Right atrium auricular region (tissue), 2 donors: ENCODE measurements around the gene BPHL. TPM values are rescaled to one million over a fixed set of nuclear protein-coding genes. Genes with fewer than 3 reads are reported as not detected.

Source experiments
- DNase-seq: peaks from one replicate; pipeline ENCODE4 v3.0.0-alpha.2; 2019; ENCODE audit warnings: low spot score
- H3K27ac ChIP-seq, 2 donors: fragments of 200-600 bp; sonication (generic); 1 replicate in 1 of 2; 2 replicates in 1 of 2; pipeline ENCODE4 v1.5.1; 2016 to 2019
- H3K27me3 ChIP-seq, 2 donors: fragments of 200-600 bp; sonication (generic); one replicate each; pipeline versions ENCODE4 v1.5.1 to v1.6.0; 2017 to 2019
- H3K36me3 ChIP-seq: fragments of 200-600 bp; sonication (generic); one replicate; pipeline ENCODE4 v1.5.1; 2016
- H3K4me1 ChIP-seq, 2 donors: fragments of 200-600 bp; sonication (generic); one replicate each; pipeline versions ENCODE4 v1.5.1 to v1.6.0; 2017 to 2019
- H3K4me3 ChIP-seq, 2 donors: fragments of 200-600 bp; sonication (generic); 1 replicate in 1 of 2; 2 replicates in 1 of 2; pipeline ENCODE4 v1.5.1; 2017 to 2019; ENCODE audit warnings: mild to moderate bottlenecking in 1 of 2, moderate library complexity in 1 of 2
- H3K9me3 ChIP-seq, 2 donors: fragments of 200-600 bp; sonication (generic); one replicate each; pipeline ENCODE4 v1.5.1; 2019
- CTCF ChIP-seq, 2 donors: fragments of 200-600 bp; sonication (generic); IDR thresholded peaks; one replicate each; pipeline ENCODE4 v1.5.1; 2019; ENCODE audit warnings: antibody characterized with exemption in 2 of 2
- total RNA-seq, 2 donors: library from RNA; depleted of rRNA; stranded (reverse); fragments of >200 nt; gene quantifications; one replicate each; pipeline ENCODE4 v1.1.0, GENCODE V29; 2016

BPHL gene
- total RNA-seq, 2 donors from 2014 or later: 5.4 to 10.6 TPM

- Histone ChIP-seq H3K36me3 (no peaks in the 10 kb centered on the region), H3K4me3 (no peak overlapping the region), H3K27me3 (no peaks in the 10 kb centered on the region), H3K27ac (peak overlapping the region in 1 of 2 donors; percentile 57), H3K4me1 (peaks cover 0 to 6% of the 10 kb centered on the region in 2 donors), H3K9me3 (no peaks in the 10 kb centered on the region)
- DNase-seq: peak; percentile 66
- no peak for TF ChIP-seq CTCF (IDR thresholded peaks at IDR 0.05)
These were observed 20.8 kb downstream of the BPHL start for GRCh38 chr6:3139090-3139903.

GRCh38 chr6:3140201-3140600, 21.7 kb downstream of the BPHL start:
- H3K27ac ChIP-seq: no peak overlapping the region
- H3K27me3 ChIP-seq: no peaks in the 10 kb centered on the region
- no peak for TF ChIP-seq CTCF (IDR thresholded peaks at IDR 0.05)
- no peak overlapping the region for H3K4me3 ChIP-seq
- no peak for DNase-seq
- H3K9me3 ChIP-seq: no peaks in the 10 kb centered on the region
- H3K36me3 ChIP-seq: no peaks in the 10 kb centered on the region
- H3K4me1 ChIP-seq: peaks cover 0 to 6% of the 10 kb centered on the region in 2 donors

GRCh38 chr6:3142536-3142935, 24.0 kb downstream of the BPHL start:
- Histone ChIP-seq H3K36me3 (peaks cover under 1% of the 10 kb centered on the region), H3K9me3 (no peaks in the 10 kb centered on the region), H3K4me3 (no peak overlapping the region), H3K4me1 (peaks cover 0 to 6% of the 10 kb centered on the region in 2 donors), H3K27me3 (no peaks in the 10 kb centered on the region), H3K27ac (no peak overlapping the region)
- no peak for DNase-seq
- TF ChIP-seq CTCF (IDR thresholded peaks at IDR 0.05): no peak

GRCh38 chr6:3143158-3143557, 24.6 kb downstream of the BPHL start:
- peaks cover 0 to 6% of the 10 kb centered on the region in 2 donors for H3K4me1 ChIP-seq
- H3K27me3 ChIP-seq: no peaks in the 10 kb centered on the region
- peaks cover 0 to 3% of the 10 kb centered on the region in 2 donors for H3K9me3 ChIP-seq
- H3K36me3 ChIP-seq: peaks cover 7% of the 10 kb centered on the region
- no peak overlapping the region for H3K27ac ChIP-seq
- H3K4me3 ChIP-seq: no peak overlapping the region
- no peak for TF ChIP-seq CTCF (IDR thresholded peaks at IDR 0.05)
- no peak for DNase-seq

GRCh38 chr6:3144571-3144970, 26.1 kb downstream of the BPHL start:
- no peak for TF ChIP-seq CTCF (IDR thresholded peaks at IDR 0.05)
- peaks cover 8% of the 10 kb centered on the region for H3K36me3 ChIP-seq
- no peaks in the 10 kb centered on the region for H3K27me3 ChIP-seq
- no peak overlapping the region for H3K27ac ChIP-seq
- no peak overlapping the region for H3K4me3 ChIP-seq
- peaks cover 0 to 3% of the 10 kb centered on the region in 2 donors for H3K9me3 ChIP-seq
- peaks cover 0 to 3% of the 10 kb centered on the region in 2 donors for H3K4me1 ChIP-seq
- DNase-seq: no peak
